GM12892 (cell line): Measurements from ENCODE around the gene DPYD.
"Not testable (repeated sequence)": the region's sequence is repeated elsewhere in the genome, so short reads cannot be mapped to it uniquely, and the experiment has no call there.

Experiments used
- DNase-seq: peaks from one replicate; pipeline ENCODE4 v3.0.0; 2011; ENCODE audit not compliant: insufficient read length
- FAIRE-seq: peaks from 2 replicates; lab custom pipeline; 2011; peaks lifted over from hg19 to GRCh38; lab: Jason Lieb, UNC
- POLR2A ChIP-seq: IDR thresholded peaks from 2 replicates; pipeline ENCODE4 v1.6.1; 2011; ENCODE audit warnings: low read depth, low read length, control low read depth
- POLR2AphosphoS5 ChIP-seq: IDR thresholded peaks from 2 replicates; pipeline ENCODE4 v1.6.1; 2011; ENCODE audit warnings: low read depth, low read length, control low read depth
- TAF1 ChIP-seq: IDR thresholded peaks from 2 replicates; pipeline ENCODE4 v1.6.1; 2011; ENCODE audit warnings: low read depth, mild to moderate bottlenecking, control low read depth, low read length, borderline replicate concordance

The DPYD gene

GRCh38 chr1:97352936-97353382, 567.9 kb downstream of the DPYD start:
- DNase-seq (no peak), FAIRE-seq (no peak)
- TF ChIP-seq TAF1: no peak

- TF ChIP-seq TAF1: no peak
- no peak for TF ChIP-seq POLR2AphosphoS5
- TF ChIP-seq POLR2A: no peak
- no peak for DNase-seq
- FAIRE-seq: no peak
Measured at GRCh38 chr1:97351846-97352245, 569.0 kb downstream of the DPYD start.

GRCh38 chr1:97350662-97351061, 570.2 kb downstream of the DPYD start:
- FAIRE-seq: no peak
- no peak for DNase-seq
- TF ChIP-seq POLR2A: no peak

- no peak for TF ChIP-seq TAF1
- TF ChIP-seq POLR2A: no peak
- no peak for TF ChIP-seq POLR2AphosphoS5
- FAIRE-seq (no peak), DNase-seq (no peak)
Measured at GRCh38 chr1:97350241-97350640, 570.6 kb downstream of the DPYD start.

- FAIRE-seq, DNase-seq: not testable (repeated sequence)
Measured at GRCh38 chr1:97349794-97350193, 571.0 kb downstream of the DPYD start.

GRCh38 chr1:97348599-97349265, 572.1 kb downstream of the DPYD start:
- DNase-seq (no peak), FAIRE-seq (no peak)
- no peak for TF ChIP-seq POLR2AphosphoS5
- TF ChIP-seq TAF1: no peak
- TF ChIP-seq POLR2A: no peak

GRCh38 chr1:97340951-97341350, 579.9 kb downstream of the DPYD start:
- TF ChIP-seq POLR2A: no peak
- TF ChIP-seq TAF1: no peak
- no peak for TF ChIP-seq POLR2AphosphoS5
- no peak for DNase-seq
- no peak for FAIRE-seq

- TF ChIP-seq TAF1 (no peak), POLR2A (no peak), POLR2AphosphoS5 (no peak)
- FAIRE-seq (no peak), DNase-seq (no peak)
Measured at GRCh38 chr1:97338347-97338746, 582.5 kb downstream of the DPYD start.

GRCh38 chr1:97337250-97338030, 583.4 kb downstream of the DPYD start:
- DNase-seq: no peak
- no peak for FAIRE-seq
- no peak for TF ChIP-seq POLR2A
- no peak for TF ChIP-seq TAF1
- no peak for TF ChIP-seq POLR2AphosphoS5

GRCh38 chr1:97334454-97334853, 586.4 kb downstream of the DPYD start:
- TF ChIP-seq POLR2AphosphoS5 (no peak), POLR2A (no peak), TAF1 (no peak)
- DNase-seq: no peak
- no peak for FAIRE-seq

GRCh38 chr1:97332716-97333115, 588.1 kb downstream of the DPYD start:
- DNase-seq (no peak), FAIRE-seq (no peak)
- TF ChIP-seq TAF1 (no peak), POLR2AphosphoS5 (no peak), POLR2A (no peak)

GRCh38 chr1:97331165-97331564, 589.7 kb downstream of the DPYD start:
- DNase-seq (no peak), FAIRE-seq (no peak)
- TF ChIP-seq POLR2A: no peak
- TF ChIP-seq TAF1: no peak
